ENCODE results near the gene PTX3.

Gene PTX3

GRCh38 chr3:157477441-157477840, 40.8 kb downstream of the PTX3 start:
- TF ChIP-seq PKNOX1 (IDR thresholded peaks at IDR 0.05): 0 out of 2 replicates have a peak, but pooled peaks have one; percentile 9
- no peak for TF ChIP-seq BHLHE40 (IDR thresholded peaks at IDR 0.05; ENCODE audit: borderline replicate concordance)
- no peak for DNase-seq (ENCODE audit: extremely low spot score)
- POLR2A ChIA-PET: no interaction called here
- CTCF ChIA-PET: no interaction called here

GRCh38 chr3:157479464-157480243, 43.0 kb downstream of the PTX3 start:
- DNase-seq (ENCODE audit: extremely low spot score): no peak
- POLR2A ChIA-PET: no interaction called here
- TF ChIP-seq NFRKB (IDR thresholded peaks at IDR 0.05) (no peak), TARDBP (IDR thresholded peaks at IDR 0.05) (0 out of 2 replicates have a peak, but pooled peaks have one; percentile 11)
- CTCF ChIA-PET: no interaction called here

- ChIA-PET POLR2A (no interaction called here), CTCF (no interaction called here)
- no peak for DNase-seq (ENCODE audit: extremely low spot score)
- no peak for TF ChIP-seq FOXA1 (IDR thresholded peaks at IDR 0.05)
- no peak for TF ChIP-seq SUZ12 (IDR thresholded peaks at IDR 0.05)
- no peak for TF ChIP-seq L3MBTL2 (conservative IDR thresholded peaks at IDR 0.05)
- TF ChIP-seq ELF4 (IDR thresholded peaks at IDR 0.05): no peak
- TF ChIP-seq TARDBP (IDR thresholded peaks at IDR 0.05): no peak
- TF ChIP-seq HDGF (IDR thresholded peaks at IDR 0.05; ENCODE audit: borderline replicate concordance): no peak
- TF ChIP-seq BHLHE40 (IDR thresholded peaks at IDR 0.05; ENCODE audit: borderline replicate concordance): no peak
- TF ChIP-seq NFRKB (IDR thresholded peaks at IDR 0.05): no peak
- no peak for TF ChIP-seq SP1 (IDR thresholded peaks at IDR 0.05)
- no peak for TF ChIP-seq ZNF384 (IDR thresholded peaks at IDR 0.05)
- TF ChIP-seq LEF1 (IDR thresholded peaks at IDR 0.05; ENCODE audit: borderline replicate concordance): no peak
- TF ChIP-seq FOXM1 (IDR thresholded peaks at IDR 0.05; ENCODE audit: borderline replicate concordance): no peak
- no peak for TF ChIP-seq PKNOX1 (IDR thresholded peaks at IDR 0.05)
- no peak for TF ChIP-seq CTBP1 (IDR thresholded peaks at IDR 0.05; ENCODE audit: borderline replicate concordance)
- TF ChIP-seq ARNT (IDR thresholded peaks at IDR 0.05): no peak
- no peak for TF ChIP-seq FOXK2 (IDR thresholded peaks at IDR 0.05)
These were observed 50.7 kb downstream of the PTX3 start for GRCh38 chr3:157487339-157487738.

GRCh38 chr3:157488144-157488543, 51.5 kb downstream of the PTX3 start:
- DNase-seq (ENCODE audit: extremely low spot score): no peak
- no peak for TF ChIP-seq SP1 (IDR thresholded peaks at IDR 0.05)
- TF ChIP-seq ELF4 (IDR thresholded peaks at IDR 0.05): no peak
- no peak for TF ChIP-seq FOXK2 (IDR thresholded peaks at IDR 0.05)
- TF ChIP-seq HDGF (IDR thresholded peaks at IDR 0.05; ENCODE audit: borderline replicate concordance): no peak
- no peak for TF ChIP-seq FOXA1 (IDR thresholded peaks at IDR 0.05)
- no peak for TF ChIP-seq FOXM1 (IDR thresholded peaks at IDR 0.05; ENCODE audit: borderline replicate concordance)
- TF ChIP-seq SUZ12 (IDR thresholded peaks at IDR 0.05): no peak
- no peak for TF ChIP-seq CTBP1 (IDR thresholded peaks at IDR 0.05; ENCODE audit: borderline replicate concordance)
- no peak for TF ChIP-seq BHLHE40 (IDR thresholded peaks at IDR 0.05; ENCODE audit: borderline replicate concordance)
- no peak for TF ChIP-seq ARNT (IDR thresholded peaks at IDR 0.05)
- TF ChIP-seq TARDBP (IDR thresholded peaks at IDR 0.05): no peak
- TF ChIP-seq ZNF384 (IDR thresholded peaks at IDR 0.05): no peak
- no peak for TF ChIP-seq LEF1 (IDR thresholded peaks at IDR 0.05; ENCODE audit: borderline replicate concordance)
- TF ChIP-seq NFRKB (IDR thresholded peaks at IDR 0.05): no peak
- no peak for TF ChIP-seq PKNOX1 (IDR thresholded peaks at IDR 0.05)
- TF ChIP-seq L3MBTL2 (conservative IDR thresholded peaks at IDR 0.05): no peak
- ChIA-PET CTCF (interaction anchor here (0.8 kb wide), 1 partner anchor 148 kb away, joined by 4 read pairs; no protein-coding TSS in a partner anchor), POLR2A (no interaction called here)

- TF ChIP-seq NFRKB (IDR thresholded peaks at IDR 0.05): no peak
- TF ChIP-seq FOXA1 (IDR thresholded peaks at IDR 0.05): no peak
- no peak for TF ChIP-seq SP1 (IDR thresholded peaks at IDR 0.05)
- no peak for TF ChIP-seq BHLHE40 (IDR thresholded peaks at IDR 0.05; ENCODE audit: borderline replicate concordance)
- no peak for TF ChIP-seq HDGF (IDR thresholded peaks at IDR 0.05; ENCODE audit: borderline replicate concordance)
- no peak for TF ChIP-seq ZNF384 (IDR thresholded peaks at IDR 0.05)
- TF ChIP-seq TARDBP (IDR thresholded peaks at IDR 0.05): no peak
- no peak for TF ChIP-seq CTBP1 (IDR thresholded peaks at IDR 0.05; ENCODE audit: borderline replicate concordance)
- TF ChIP-seq ARNT (IDR thresholded peaks at IDR 0.05): no peak
- no peak for TF ChIP-seq ELF4 (IDR thresholded peaks at IDR 0.05)
- no peak for TF ChIP-seq FOXM1 (IDR thresholded peaks at IDR 0.05; ENCODE audit: borderline replicate concordance)
- TF ChIP-seq LEF1 (IDR thresholded peaks at IDR 0.05; ENCODE audit: borderline replicate concordance): no peak
- no peak for TF ChIP-seq SUZ12 (IDR thresholded peaks at IDR 0.05)
- ChIA-PET POLR2A (no interaction called here), CTCF (interaction anchor here (0.7 kb wide), 1 partner anchor 402 kb away, joined by 3 read pairs; no protein-coding TSS in a partner anchor)
- DNase-seq (ENCODE audit: extremely low spot score): no peak
These were observed 54.5 kb downstream of the PTX3 start for GRCh38 chr3:157491136-157491535.

Data from HEK293T (cell line).